Stimulated activated CD4-positive, alpha-beta T cell treated with anti-CD3 and anti-CD28 coated beads, TNF-alpha, amount 100 ng/mL, for 1 hour (primary cell): ENCODE results near the gene MESD.

Source experiments
- DNase-seq, 3 donors: peaks; one replicate each; pipeline ENCODE4 v3.0.0-alpha.2; 2020; ENCODE audit warnings: low read depth in 3 of 3, low spot score in 1 of 3

The MESD gene

GRCh38 chr15:80989518-80990478 is at the start of gene MESD:
Gene MESD (minus strand): TSS chr15:80989819. CDS start chr15:80989791, 28 bp downstream.
- peak; percentile 93 to 99 (median 95) for DNase-seq

- no peak for DNase-seq
These were observed 49.5 kb upstream of the MESD start for GRCh38 chr15:81038975-81039607.

GRCh38 chr15:81037952-81038743 is 48.5 kb upstream of the MESD start:
- DNase-seq: no peak

DNA sequence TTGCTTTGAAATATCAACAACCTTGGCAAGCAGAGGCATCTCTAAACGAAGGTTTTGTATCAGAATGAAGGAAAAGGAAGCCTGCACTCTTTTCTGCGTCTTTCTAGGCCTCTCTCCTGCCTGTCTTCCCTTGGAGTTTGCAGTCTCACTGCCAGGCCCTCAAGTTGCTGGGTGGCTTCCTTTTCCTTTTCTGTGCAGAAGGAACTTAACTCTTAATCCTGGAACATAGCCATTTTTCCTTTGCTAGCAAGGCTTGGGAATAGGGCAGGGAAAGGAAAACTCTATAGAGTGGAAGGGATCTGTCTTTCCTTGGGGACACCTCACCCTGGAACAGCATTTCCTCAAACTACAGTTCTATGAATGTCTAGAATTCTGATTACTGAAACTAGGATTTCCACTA is 43.9 kb upstream of the MESD start:
- DNase-seq: no peak

GRCh38 chr15:81032818-81033217 is 43.2 kb upstream of the MESD start:
- DNase-seq: no peak

- no peak for DNase-seq
These were observed 42.7 kb upstream of the MESD start for GRCh38 chr15:81032355-81032754.

GRCh38 chr15:81031203-81031602 is 41.6 kb upstream of the MESD start:
- no peak for DNase-seq

DNA sequence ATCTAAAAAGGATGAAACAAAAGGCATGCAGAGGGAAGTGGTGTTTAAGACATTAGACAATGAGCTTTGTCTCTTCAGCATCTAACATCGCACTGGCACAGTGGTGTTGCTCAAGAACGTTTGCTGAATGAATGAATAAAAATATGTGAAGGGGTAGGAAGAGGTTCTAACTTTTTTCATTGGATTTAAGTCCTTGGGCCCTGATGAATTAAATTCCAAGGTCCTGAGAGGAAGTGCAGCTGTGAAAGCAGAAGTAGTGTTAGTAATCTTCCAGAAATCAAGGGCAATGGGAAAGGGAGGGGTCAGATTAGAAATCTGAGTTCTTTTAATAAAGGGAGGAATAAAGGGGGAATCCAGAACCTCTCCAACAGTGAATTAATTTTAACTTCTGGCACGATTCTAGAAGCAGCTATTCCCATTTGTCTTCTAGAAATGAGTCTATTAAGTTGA is 40.7 kb upstream of the MESD start:
- no peak for DNase-seq

GRCh38 chr15:81029414-81030300 is 40.0 kb upstream of the MESD start:
- DNase-seq: no peak

DNA sequence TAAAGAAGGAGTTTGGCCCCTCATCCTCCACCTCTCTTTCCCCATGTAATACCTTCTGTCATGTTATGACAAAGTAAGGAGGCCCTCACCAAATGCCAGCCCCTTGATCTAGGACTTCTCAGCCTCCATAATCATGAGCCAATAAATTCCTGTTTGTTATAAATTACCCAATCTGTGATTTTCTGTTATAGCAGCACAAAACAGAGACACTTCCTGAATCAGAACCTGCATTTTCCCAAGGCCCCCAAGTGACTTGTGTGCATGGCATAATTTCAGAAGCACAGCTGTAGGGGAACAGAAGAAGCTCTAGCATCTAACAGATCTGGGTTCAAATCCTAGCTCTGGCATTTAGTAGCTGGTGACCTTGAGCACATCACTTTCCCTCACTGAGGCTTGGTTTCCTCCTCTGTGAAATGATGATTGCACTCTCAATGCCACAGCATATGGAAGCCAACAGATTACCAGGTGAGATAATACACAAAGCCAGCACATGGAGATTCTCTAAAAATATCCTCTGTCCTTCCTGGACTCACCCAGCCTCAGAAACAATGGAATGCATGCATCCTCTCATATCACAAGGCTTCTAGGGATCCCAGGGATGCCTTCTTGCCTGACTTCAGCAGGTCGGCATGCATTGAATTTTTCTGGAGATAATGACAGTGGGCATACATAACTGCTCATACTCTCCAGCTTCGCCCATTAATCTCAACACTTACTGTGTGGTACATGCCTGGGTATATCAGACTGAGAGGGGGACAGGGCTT is 37.4 kb upstream of the MESD start:
- no peak for DNase-seq

DNA sequence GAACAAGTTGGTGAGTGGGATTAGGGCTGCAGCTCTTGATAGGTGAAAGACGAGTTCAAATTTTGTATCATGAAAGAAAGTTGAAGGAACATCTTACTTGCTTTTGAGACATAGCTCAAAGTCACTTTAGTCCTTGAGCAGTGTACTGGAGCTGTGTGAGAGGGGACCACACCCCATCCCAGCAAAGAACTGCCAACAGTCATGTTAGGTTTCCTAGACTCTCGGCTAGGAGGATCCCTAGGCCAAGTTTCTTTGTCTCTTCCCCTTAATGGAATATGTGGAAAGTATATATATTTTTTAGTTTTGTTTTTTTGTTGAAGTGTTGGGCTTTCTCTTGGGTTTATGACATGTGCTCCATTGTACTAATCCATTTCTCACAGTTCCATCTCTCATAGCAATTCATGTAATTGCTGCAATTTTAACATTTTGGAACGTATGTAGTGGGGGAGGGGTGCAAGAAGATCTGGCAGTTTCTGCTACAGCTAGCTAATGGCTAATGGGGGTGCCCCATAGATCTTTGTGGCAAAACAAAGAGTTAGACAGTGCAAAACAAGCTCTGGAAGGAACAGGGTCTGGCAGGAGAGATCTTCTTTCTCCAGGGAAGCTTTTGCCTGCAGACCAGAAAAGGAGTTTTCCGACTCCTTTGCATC is 36.2 kb upstream of the MESD start:
- no peak for DNase-seq

GRCh38 chr15:81024936-81025335 is 35.3 kb upstream of the MESD start:
- no peak for DNase-seq

- no peak for DNase-seq
These were observed 34.8 kb upstream of the MESD start for GRCh38 chr15:81024265-81024872.

DNA sequence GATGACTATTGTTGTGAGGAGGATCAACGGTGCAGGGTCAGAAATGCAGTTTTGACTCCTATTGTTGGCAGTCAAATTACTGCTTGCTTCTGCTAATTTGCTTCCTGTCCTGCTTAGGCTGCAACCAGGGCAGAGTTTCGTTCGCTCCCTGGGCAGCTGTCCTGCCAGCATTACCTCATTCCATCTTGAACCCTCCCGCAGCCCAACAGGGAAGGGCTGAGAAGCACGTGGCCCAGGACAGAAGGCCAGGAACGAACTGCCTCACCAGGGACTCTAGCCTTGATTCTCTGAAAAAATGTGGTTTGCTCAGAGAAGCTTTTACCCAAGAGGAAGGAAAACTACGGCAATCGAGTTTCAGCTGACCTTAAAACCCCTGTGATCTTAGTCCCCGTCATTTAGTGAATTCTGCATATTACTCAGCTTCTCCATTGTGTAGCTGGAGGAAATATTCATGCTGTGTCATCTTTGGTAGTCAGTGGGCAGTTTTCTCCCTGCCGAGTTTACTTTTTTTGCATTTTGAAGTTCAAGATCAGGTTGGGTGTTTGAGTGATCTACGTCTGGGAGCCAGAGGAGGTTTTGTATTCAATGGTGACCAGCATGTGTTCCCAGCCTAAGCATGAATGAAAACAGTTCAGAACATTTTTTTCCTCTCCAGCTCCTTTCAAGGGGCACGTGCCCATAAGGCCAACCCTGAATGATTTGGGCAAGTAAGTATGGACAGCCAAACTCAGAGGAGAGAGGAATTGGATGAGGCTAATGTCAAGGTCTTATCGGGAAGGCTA is 34.1 kb upstream of the MESD start:
- no peak for DNase-seq

- no peak for DNase-seq
These were observed 31.7 kb upstream of the MESD start for GRCh38 chr15:81021321-81021720.

DNA sequence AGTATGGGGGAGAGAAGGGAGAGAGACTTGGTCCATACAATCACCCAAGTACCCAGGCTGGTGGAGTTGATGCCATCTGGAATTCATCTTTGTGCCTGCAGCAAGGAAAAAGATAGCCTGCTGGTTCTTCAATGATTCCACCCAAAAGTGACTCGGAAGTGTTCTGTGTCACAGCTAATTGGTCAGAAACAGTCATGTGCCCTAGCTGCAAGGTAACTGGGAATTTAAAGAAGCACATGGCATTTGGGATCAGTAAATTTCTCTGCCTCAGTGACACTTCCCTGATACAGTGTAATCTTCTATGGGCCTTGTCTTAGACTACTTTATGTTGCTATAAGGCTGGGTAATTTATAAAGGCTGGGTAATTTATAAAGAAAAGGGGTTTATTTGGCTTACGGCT is 28.6 kb upstream of the MESD start:
- DNase-seq: no peak

DNA sequence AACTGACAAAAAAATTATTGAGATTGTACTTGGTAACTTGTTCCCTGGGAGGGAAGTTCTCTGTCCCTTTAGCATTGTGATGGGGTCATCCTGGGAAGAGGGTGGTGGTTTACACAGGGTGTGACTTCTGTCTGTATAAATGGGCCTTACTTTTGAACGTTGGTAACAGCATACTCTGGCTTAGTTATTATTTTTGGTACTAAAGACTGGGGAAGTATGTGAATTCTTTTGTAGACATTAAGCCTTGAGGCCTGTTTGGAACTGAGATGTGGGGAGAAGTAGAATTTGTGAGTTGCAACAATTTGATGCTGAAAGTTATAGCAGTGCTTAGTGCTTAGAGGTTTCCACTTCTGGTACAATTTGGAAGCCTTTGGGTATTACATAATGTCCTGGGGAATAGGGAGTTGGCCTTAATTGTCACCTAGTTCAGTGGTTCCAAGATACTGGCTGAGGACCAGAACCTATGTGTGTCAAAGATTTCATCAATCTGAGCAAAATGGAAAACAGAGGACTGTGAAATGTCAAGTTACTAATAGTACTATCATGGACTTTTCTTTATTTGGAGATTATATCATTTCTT is 27.0 kb upstream of the MESD start:
- no peak for DNase-seq
